ENCODE measurements around the gene PIK3R1. TPM values are rescaled to one million over a fixed set of nuclear protein-coding genes. Genes with fewer than 3 reads are reported as not detected.

The PIK3R1 gene
- total and polyA plus RNA-seq, 8 donors = 9.2 to 280 (median 52.3) TPM

DNA sequence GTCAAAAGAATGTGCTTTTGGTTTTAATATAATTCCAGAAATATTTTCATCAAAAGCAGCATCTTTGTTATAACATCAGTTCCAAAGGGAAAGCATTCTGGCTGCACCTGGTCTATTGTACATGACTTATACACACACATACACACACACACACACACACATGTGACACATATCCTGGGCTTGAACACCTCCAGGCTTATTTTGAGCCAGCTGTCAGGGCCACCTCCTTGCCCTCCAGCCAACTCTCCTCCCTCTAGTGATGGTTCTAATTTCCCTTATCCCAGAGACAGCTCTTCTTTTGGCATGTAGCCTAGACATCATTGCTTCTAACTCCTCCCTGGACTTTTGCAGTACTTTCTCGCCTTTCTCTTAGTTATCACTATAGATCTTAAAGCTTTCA, 115.0 kb downstream of the PIK3R1 start:
- peak overlapping the region in 1 of 5 donors; percentile 6 for H3K27ac ChIP-seq
- WGBS, 5 donors = 56 to 90% (median 74%) methylated on average over 1 of the region's 1 CpG

DNA sequence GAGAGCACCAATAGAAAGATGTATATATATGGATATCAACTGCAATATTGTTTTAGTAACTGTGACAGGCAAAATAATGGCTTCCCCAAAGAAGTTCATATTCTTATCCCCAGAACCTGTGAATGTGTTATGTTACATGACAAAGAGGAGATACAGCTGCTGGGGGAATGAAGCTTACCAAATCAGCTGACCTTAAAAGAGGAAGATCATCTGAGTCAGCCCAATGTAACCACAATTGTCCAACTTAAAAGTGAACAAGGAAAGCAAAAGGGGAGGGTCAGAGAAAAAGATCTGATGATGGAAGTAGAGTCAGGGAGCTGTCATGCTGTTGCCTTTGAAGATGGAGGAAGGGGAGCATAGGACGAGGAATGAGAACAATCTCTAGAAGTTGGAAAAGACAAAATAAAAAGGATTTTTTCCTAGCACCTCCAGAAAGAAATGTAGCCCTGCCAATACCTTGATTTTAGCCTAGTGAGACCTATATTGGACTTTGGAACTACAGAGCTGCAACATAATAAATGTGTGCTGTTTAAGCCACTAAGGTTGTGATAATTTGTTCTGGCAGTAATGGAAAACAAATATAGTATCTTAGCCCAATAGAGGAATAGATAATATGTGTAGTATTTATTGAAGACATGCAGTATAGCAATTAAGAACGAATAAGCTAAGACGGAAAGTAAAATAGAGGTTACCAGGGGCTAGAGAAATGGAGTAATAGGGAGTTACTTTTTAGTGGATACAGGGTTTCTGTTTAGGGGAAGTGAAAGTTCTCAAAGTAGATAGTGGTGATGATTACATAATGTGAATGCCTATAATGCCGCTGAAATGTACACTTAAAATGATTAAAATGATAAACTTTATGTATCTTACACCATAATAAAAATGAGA, 115.9 kb downstream of the PIK3R1 start:
- 20 to 39% (median 35%) methylated on average over 4 of the region's 4 CpGs for WGBS, 5 donors
- intact Hi-C loops (cut with DNase I; ENCODE audit: low total_unique reads) = no loop called here
- peaks cover 11 to 39% (median 19%) of the 10 kb centered on the region in 4 donors for H3K4me1 ChIP-seq
- no peaks in the 10 kb centered on the region for H3K9me3 ChIP-seq
- DNase-seq = peak in 1 of 2 donors; percentile 27
- no peaks in the 10 kb centered on the region for H3K27me3 ChIP-seq
- no peak for TF ChIP-seq POLR2A (IDR thresholded peaks at IDR 0.05)
- TF ChIP-seq EP300 (IDR thresholded peaks at IDR 0.05) = no peak
- TF ChIP-seq POLR2AphosphoS5 (IDR thresholded peaks at IDR 0.05) = no peak
- no peak for TF ChIP-seq CTCF (IDR thresholded peaks at IDR 0.05)
- H3K27ac ChIP-seq = peak overlapping the region in 4 of 5 donors; percentile 6 to 34 (median 22)
- no peaks in the 10 kb centered on the region for H3K36me3 ChIP-seq
- no peak overlapping the region for H3K4me3 ChIP-seq

More for the DNA sequence above, 115.0 kb downstream of the PIK3R1 start:
- Histone ChIP-seq H3K27me3 (no peaks in the 10 kb centered on the region), H3K4me3 (no peak overlapping the region), H3K9me3 (no peaks in the 10 kb centered on the region), H3K4me1 (peaks cover 11 to 39% (median 19%) of the 10 kb centered on the region in 4 donors), H3K36me3 (no peaks in the 10 kb centered on the region)
- TF ChIP-seq CTCF (IDR thresholded peaks at IDR 0.05) (no peak), POLR2AphosphoS5 (IDR thresholded peaks at IDR 0.05) (no peak), POLR2A (IDR thresholded peaks at IDR 0.05) (no peak), EP300 (IDR thresholded peaks at IDR 0.05) (no peak)
- intact Hi-C loops (cut with DNase I; ENCODE audit: low total_unique reads) = no loop called here
- DNase-seq = peak in 1 of 2 donors; percentile 41

GRCh38 chr5:68332080-68332451, 116.5 kb downstream of the PIK3R1 start:
- intact Hi-C loops (cut with DNase I; ENCODE audit: low total_unique reads) = no loop called here
- Histone ChIP-seq H3K4me1 (peaks cover 11 to 39% (median 19%) of the 10 kb centered on the region in 4 donors), H3K27me3 (no peaks in the 10 kb centered on the region), H3K4me3 (no peak overlapping the region), H3K9me3 (no peaks in the 10 kb centered on the region), H3K36me3 (no peaks in the 10 kb centered on the region), H3K27ac (peak overlapping the region in 2 of 5 donors; percentile 14 to 34)
- WGBS, 5 donors = 44 to 71% (median 52%) methylated on average over 3 of the region's 3 CpGs
- DNase-seq = no peak
- TF ChIP-seq POLR2A (IDR thresholded peaks at IDR 0.05) (no peak), EP300 (IDR thresholded peaks at IDR 0.05) (no peak), CTCF (IDR thresholded peaks at IDR 0.05) (no peak), POLR2AphosphoS5 (IDR thresholded peaks at IDR 0.05) (no peak)

DNA sequence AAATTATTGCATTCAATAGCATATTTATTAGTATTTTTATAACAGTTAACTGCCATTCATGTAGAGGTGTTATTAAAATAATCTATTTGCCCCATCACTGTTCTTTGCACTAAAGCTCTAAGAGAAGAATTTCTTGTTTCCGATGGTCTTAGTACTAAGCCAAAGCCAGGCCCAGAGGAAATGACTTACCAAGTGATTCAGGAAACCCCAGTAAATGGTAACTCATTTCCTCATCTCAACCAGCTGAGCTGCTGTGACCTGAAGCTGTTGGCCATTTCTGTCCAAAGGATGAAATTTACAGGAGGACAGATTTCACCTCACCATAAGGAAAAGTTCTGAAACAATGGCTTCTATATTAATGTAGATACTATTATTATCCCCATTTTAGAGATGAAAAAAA, 117.0 kb downstream of the PIK3R1 start:
- DNase-seq = no peak
- intact Hi-C loops (cut with DNase I; ENCODE audit: low total_unique reads) = no loop called here
- H3K36me3 ChIP-seq = no peaks in the 10 kb centered on the region
- no peaks in the 10 kb centered on the region for H3K27me3 ChIP-seq
- 68 to 85% (median 73%) methylated on average over 1 of the region's 1 CpG for WGBS, 5 donors
- no peaks in the 10 kb centered on the region for H3K9me3 ChIP-seq
- H3K4me1 ChIP-seq = peaks cover 11 to 39% (median 19%) of the 10 kb centered on the region in 4 donors
- H3K4me3 ChIP-seq = no peak overlapping the region
- no peak overlapping the region for H3K27ac ChIP-seq
- no peak for TF ChIP-seq CTCF (IDR thresholded peaks at IDR 0.05)
- no peak for TF ChIP-seq POLR2A (IDR thresholded peaks at IDR 0.05)
- no peak for TF ChIP-seq EP300 (IDR thresholded peaks at IDR 0.05)
- no peak for TF ChIP-seq POLR2AphosphoS5 (IDR thresholded peaks at IDR 0.05)

Data from stomach (tissue), 9 donors.